DMS79 treated with DMSO at 0.1 percent for 48 hours (cell line): ENCODE results near the gene BRD4.

Experiments
- DNase-seq: peaks from one replicate; lab custom pipeline; 2025; lab: John Stamatoyannopoulos, UW

BRD4 gene

DNA sequence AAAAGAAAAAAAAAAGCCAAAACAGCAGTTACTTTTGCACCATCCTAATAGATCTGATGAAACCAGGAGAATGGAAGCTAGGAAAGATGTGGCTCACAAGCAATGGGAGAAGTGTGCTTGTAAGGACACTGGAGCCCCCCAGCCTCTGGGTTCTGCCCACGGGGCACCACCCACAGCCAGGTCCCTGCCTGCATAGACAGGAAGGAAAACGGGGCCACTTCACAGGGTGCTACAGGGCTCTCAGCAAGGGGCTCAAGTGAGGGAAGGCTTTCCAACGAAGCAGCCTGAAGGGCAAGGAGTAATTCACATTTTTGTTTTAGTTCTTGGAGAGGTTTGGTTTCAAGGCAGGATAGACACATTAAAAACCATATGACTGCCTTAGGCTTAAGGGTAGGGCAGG, 42.7 kb downstream of the BRD4 start:
- no peak for DNase-seq

DNA sequence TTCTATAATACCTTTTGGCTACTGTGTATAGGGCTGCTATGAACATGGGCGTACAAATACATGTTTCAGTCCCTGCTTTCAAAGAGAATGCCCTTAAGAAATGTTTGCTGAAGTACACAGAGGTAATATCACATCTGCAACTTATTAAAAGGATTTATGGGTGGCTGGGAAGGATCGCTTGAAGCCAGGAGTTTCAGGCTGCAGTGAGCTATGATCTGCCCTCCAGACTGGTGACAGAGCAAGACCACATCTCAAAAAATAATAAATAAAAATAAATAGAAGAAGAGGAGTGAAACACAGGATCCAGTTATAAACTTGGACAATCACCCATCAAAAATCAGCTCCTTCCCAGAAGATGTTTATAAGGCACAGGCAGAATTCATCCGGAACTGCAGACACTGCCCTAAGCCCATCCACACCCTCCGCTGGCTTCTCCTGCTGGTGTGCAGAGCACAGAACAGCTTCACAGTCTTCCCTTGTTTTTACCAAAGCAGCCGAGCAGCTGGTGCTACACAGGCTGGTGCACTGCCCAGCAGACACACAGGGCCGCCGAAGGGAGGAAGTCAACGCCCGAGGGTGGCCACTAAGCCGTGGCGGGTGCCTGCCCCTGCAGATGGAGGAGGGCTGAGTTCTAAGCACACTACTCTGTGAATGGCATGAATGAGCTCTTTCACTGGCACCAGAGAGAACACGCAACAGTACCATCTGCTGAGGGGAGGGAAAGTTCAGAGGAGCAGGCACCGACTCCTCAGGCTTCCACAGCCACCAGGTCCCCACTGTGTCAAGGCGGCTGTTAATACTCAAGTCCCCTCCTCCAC, 44.0 kb downstream of the BRD4 start:
- no peak for DNase-seq

DNA sequence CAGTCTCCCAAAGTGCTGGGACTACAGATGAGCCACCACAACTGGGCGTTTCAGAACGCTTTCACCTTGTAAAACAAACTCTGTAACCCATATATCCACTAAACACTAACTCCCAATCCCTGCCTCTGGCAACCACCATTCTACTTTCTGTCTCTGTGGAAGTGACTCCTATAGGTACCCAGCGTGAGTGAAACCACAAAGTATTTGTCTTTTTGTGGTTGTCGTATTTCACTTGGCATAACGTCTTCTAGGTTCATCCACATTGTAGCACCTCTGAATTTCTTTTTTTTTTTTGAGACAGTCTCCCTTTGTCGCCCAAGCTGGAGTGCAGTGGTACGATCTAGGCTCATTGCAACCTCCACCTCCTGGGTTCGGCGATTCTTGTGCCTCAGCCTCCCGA, 44.8 kb downstream of the BRD4 start:
- DNase-seq, result no peak

DNA sequence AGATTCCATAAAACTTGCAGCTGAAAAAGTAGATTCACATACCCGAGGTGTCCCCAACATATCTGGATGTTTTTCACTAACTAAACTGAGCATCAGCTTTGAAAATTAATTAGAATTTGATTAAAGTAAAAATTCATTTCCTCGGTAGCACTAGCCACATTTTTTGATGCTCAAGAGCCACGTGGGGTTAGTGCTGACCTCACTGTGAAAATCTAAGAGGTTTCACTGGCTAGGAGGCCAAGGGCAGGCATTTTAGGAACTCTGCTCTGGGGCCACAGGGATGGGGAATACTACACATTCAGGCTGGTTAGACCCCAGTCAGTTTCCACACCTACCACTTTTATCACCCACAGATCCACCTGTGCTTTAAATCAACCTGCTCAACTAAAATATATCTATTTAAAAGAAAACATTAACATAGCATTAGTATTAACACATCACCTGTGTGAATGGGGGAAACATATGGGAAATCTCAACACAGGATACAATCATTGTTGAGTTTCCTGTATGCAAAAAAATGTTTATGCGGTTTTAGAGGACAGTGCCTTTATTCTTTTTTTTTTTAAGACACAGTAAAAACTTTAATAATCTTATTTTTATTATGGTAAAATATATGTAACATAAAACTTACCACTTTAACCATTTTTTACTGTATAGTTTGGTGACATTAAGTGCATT, 45.5 kb downstream of the BRD4 start:
- no peak for DNase-seq

DNA sequence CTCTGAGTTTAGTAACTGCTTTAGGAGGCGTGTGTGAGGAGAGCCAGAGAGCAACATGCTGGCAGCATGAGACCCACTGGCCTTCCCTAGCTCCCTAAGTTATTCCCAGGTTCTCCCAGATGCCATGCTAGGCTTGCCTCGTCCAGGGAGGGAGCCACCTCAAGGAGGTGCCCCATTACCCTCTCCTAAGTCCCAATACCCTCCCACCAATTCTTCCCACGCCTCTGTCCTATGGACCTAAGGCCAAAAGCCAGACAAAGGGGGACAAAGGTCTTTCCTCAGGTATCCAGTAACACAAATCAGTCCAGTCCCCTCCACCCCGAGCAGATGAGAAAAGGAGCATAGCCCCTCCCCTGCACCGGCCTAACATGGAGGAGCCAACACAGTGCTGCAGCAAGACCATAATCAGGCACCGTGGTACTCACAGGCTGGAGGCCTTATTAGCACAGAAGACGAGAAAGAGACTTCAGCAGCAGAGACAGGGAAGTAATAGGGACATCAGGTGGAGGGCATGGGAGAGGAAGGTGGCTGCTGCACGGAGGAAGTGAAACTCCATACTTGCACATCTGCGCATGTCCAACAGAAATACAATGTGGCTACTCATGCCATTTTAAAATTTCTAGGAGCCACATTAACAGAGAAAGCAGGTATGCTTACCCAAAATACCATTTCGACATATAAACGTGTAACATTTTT, 46.3 kb downstream of the BRD4 start:
- DNase-seq, result no peak

DNA sequence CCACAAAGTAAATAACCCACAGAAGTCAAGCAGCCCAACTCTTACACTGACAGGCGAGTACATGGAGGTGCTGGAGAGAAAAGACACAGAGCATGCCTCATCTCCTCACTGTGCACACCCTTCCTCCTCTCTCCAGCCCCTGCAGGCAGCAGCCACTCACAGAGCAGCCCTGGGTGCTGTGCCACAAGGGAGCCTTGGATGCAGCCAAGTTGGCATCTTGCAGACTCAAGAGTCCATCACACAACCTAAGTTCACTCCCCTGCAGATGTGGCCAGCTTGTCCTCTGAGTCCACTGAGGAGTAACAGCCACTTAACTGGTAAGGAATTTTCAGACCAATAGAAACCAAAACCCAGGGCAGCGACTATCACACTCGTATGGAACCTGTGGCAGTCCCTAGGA, 47.4 kb downstream of the BRD4 start:
- DNase-seq, result no peak

DNA sequence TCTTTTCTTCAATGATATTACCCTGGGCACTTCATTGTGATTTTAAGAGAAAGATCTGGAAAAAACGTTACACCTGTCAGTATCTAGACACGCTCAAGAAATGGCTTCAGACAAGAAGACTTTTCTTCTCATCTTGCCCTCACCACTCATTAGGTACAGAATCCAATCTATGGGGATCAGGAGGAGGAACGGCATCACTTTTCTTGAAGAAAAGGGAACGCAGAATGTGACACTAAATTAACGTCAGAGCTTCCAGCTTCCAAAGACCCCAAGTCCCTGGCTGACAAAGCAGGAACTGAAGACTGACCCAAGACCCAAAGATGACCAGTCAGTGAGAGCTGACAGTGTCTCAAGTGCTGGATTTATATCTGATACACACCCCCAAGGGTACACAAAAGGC, 48.2 kb downstream of the BRD4 start:
- no peak for DNase-seq

DNA sequence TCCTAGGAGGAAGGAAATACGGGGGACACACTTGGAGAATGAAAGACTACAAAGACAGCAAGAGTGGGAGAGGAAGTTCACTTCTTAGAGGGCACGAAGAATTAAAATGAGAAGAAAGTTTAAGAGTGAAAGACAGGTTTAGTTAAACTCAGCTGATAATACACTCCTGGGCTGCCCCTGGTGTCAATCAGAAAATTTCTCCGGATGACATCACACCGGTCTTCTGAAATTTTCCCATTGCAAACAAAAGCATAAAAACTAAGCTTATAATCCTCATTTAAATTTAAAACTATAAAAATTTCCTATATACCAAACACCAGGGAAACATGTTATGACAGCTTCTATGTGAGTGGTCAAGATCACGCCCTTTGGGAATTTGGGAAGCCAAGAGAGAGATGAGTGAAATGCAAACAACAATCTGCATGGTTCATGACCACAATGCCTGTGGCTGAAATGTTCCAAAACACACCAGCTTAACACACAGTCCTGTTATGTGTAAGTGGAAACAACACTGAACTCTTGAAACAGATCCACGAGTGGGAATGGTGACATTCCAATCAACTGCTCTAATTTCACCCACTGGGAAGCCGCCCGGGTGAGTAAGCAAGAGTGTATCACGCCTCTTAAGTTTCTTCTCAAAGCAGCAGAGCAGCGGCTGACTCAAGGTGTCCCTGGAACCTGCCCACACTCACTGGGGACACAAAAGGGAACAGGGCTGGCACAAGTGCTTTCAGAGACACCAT, 49.0 kb downstream of the BRD4 start:
- no peak for DNase-seq

DNA sequence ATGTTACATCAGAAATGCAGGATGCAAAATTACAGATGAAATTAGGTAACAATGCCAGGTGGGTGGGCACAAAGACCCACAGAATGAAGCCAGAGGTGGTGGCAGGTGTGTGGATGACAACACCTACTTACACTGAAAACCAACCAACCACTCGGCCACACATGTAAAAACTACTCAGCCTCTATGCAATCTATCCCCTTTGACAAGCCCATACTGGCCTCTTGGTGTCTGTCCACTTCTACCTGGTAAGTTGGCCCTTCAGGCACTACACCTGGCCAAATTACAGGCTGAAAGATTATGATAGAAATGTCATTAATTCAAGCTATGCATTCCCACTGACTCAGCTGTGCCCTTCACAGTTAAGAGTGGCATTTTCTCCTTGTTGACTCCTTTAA, 50.0 kb downstream of the BRD4 start:
- peak; percentile 66 for DNase-seq

DNA sequence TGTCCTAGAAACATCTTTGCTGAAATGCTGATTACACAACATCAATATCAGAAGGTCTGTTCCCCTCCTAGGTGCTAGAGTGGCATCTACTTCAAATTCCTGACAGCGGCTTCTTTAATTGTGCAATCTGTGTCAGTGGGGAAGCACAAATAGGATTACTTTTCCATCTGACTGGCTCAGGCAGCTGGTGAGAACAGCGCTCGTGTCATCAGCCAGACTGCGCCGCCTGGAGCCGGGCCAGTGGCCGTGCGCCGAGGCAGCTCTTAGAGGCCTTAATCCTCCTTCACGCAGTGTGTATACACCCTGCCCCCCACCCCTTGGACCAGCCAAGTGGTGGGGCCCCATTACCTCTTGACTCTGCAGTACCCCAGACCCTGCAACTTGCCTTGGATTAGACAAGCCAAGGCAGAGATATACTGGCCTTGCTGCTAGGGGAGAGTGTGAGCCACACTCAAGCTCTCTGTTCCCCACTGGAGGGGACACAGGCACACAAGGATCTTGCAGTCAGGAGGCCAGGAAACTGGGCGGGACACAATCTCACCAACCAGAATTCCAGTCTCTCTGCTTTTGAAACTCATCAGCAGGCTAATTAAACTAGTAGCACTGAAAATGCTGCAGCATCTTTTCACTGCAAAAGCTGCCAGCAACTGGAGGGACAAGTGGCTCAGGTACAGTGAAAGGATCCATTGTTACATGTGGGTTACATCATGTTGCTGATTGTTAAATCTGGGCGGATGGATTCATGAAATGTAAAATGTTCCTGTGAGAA, 51.2 kb downstream of the BRD4 start:
- DNase-seq, result peak; percentile 67

DNA sequence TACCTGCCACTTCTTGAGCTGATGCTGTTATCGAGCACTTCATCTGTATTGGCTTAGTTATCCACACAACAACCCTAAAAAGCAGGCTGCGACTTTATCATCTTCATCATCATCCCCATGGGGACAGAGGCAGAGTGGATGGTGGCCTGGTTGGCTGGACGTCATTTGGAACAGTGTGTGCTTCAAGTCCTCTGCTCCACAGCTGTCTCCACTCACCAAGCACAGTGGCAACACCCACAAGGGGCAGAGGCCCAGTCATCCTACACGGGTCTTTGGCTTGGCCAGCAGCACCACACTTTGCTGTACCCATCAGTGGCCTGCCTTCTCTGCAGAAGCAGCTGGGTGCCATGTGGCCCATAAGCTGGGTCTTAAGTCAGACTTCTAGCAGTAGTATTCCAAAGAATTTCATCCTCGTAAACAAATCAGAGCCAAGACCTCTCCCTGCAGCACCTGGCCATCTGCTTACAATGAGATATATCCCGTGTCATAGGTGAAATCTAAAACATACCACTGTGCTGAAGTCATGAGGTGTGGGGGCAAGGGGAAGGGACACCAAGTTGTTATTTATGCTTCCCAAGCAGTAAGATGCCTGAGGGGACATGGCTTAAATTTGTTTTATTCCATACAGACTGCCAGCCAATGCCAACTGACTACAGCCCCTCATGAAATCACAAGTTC, 52.2 kb downstream of the BRD4 start:
- no peak for DNase-seq

DNA sequence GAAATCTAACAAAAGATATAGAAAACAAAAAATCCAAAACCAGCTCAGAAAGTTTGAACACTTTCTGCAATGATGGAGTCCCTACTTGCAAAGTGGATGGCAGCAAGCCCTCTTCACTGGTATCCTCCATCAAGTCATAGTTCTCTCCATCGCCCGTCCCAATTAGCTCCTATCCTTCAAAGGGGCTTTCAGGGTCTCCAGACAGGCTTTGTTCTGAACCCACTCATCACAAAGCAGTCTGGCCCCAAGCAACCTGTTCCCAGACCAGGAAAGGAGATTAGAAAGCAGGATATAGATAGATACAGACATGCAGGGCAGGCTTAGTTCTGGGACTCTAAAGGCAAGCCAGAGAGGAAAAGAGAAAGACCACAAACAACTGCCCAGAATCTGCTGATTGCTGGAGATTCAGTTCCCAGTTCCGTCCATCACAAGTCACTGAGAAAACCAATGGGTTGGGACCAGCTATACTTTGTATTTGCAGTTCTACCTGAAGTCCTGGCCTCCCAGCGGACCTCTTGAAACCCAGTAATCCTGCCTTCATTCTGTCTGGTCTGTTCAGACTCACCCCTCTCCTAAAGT, 52.9 kb downstream of the BRD4 start:
- DNase-seq, result no peak

DNA sequence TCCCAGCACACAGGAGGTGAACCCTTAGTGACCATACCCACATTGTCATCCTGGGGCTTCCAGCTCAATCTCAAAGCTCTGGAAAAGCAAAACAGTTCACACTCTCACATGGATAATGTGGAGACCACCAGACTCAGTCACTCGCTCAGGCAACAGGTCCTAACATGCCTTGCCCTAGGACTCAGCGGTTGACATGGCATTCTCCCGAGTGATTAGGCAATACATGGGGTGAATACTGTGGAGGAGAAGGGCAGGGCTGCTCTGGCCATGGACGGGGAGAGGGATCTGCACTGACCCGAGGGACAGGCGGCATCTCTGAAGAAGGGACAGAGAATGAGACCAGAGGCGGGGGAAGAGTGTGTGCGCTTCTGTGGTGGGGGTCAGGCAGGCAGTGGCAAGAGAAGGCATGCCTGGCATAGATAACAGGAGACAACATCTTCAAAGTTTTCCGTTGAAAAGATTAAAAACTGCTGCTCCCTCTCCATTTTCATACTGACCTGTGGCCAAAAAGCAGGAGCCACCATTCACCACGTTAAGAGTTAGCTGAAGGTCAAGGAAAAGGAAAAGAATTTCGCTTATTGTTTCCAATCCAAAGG, 55.6 kb downstream of the BRD4 start:
- no peak for DNase-seq

DNA sequence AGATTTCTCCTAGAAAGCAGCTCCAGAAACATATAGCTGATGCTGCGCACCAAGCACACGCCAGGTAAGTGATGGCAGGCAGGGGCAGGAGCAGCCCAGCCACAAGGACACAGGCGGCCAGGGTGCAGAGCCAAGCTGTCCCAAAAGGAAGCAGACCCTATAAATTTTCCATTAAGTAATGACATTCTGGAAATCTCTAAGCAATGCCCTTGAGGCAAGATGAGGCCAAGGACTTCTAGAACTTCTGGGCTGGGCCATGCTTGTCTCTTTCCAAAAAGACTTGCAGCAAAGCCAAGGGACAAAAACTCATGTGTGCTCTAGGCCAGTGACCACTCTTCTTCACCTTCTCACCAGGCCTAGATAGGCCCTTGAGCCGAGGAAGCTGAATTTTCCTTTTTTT, 57.9 kb downstream of the BRD4 start:
- no peak for DNase-seq

DNA sequence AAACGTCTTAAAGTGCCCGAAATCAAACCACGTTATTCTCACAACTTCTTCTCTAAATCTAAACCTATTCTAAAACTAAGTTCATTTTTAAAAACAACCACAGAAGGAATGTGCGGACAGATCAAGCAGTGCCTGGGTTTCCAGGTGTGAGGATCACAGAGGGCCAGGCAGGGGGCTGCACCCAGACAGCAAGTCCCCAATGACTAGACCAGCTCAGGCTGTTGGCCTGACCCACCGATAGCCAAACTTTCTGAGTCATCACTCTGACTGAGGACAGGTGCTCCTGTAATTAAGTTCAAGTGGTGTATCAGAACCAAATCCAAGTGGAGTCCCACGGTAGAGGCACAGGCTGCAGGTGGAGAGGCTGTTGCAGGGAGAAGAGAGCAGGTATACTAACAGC, 62.5 kb downstream of the BRD4 start:
- DNase-seq, result no peak

DNA sequence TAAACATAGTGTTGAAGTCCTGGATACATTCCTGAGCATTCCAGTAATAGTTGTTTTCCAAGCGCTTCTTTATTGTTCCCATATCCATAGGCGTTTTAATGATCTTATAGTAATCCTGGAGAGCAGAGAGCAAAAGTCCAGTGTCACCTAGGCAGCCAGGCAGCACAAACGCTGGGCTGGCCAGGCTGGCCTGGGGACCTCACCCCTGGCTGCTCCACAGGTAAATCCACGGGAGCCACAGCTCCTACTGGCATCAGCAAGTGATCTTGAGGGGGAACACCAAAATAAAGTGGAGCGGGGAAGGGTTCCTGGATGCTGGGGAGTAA, 63.4 kb downstream of the BRD4 start:
- no peak for DNase-seq

DNA sequence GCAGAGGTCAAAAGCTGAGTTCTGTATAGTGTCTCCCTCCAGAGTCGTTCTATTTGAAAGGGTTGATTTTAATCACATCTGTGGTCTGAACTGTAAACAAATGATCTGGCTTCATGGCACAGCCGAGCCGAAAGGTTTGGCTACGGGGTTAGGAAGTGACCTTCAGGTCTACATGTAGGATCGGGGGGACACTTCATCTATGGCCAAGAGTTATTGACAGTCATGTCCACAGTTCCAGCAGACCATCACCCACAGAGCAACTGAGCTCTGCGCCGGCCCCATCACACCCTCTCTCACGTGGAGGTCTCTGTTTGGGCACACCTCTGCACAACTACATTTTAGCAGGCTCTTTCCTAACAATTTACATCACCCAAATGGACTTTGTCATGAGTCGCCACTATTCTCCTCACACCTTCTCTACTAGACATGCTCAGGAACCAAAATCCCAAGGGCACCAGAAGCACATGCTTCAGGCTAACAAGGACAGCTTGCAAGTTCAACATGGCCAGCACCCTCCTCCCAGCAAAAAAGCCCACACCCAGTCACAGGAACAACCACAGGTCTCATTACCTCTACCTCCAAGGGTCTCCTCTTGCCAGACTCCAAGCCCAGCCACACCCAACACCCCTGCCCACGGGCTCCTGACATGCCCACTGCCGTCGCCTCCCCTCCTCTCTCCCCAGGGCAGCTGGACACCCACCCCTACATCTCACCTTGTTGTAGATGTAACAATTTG, 64.0 kb downstream of the BRD4 start:
- no peak for DNase-seq

DNA sequence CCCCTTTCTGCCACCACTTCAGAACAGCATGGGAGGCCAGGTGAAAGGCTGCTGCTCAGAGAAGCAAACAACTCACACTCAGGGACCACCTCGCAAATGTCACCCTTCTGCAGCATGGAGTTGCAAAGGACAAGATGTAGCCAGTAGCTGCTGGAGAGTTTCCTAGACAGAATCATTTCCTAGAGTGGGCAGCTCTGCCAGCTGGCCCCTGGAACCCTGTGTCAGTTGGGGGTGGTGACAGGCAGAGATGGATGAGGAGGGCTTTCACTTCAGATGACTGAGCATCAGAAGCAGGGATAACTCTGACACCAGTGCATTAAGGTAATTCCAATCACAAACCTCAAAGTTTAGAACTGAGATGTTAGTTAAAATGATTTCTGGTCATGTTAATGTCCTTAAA, 65.7 kb downstream of the BRD4 start:
- no peak for DNase-seq

DNA sequence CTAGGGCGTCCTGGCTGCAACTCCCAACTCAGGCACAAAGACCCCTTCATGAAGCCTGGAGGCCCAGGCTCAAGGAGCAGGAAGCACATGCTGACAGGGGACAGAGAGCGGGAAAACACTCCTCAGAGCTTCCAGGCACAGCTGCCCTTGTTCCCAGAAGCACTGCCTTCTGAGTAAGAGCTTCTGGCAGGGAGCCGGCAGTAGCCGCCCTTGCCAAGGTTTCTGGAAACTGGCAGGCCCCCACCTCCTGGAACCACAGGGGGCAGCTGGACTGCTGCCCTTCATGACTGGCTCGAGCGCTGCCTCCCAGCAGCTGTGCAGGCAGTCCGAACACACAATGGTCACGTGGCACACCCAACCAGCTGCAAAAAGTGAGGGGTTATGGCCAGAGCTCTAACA, 66.5 kb downstream of the BRD4 start:
- DNase-seq, result peak; percentile 67
